HepG2 (cell line): ENCODE data around the gene CPNE1. TPM values are rescaled to one million over a fixed set of nuclear protein-coding genes. Genes with fewer than 3 reads are reported as not detected.

ENCODE experiments used
- BRD4 ChIP-seq: sonication (generic); formaldehyde crosslinking; IDR thresholded peaks from 2 replicates; pipeline ENCODE4 v1.4.0; 2020; ENCODE audit warnings: missing genetic modification reagents
- CAMTA2 ChIP-seq: sonication (generic); formaldehyde crosslinking; IDR thresholded peaks from 2 replicates; pipeline ENCODE4 v1.4.0; 2020; ENCODE audit warnings: mild to moderate bottlenecking, missing genetic modification reagents, borderline replicate concordance
- ELF3 ChIP-seq: IDR thresholded peaks from 2 replicates; pipeline ENCODE4 v1.6.1; 2016; ENCODE audit warnings: missing genetic modification reagents, missing compliant biosample characterization
- FOXP4 ChIP-seq: sonication (generic); formaldehyde crosslinking; IDR thresholded peaks from 2 replicates; pipeline ENCODE4 v1.4.0; 2020; ENCODE audit warnings: missing genetic modification reagents
- GLMP ChIP-seq: sonication (generic); formaldehyde crosslinking; IDR thresholded peaks from 2 replicates; pipeline ENCODE4 v1.9.0; 2021; ENCODE audit warnings: missing genetic modification reagents, mild to moderate bottlenecking, borderline replicate concordance
- MAX ChIP-seq: IDR thresholded peaks from 2 replicates; pipeline ENCODE4 v1.6.1; 2012; ENCODE audit warnings: inconsistent platforms
- NKX3-1 ChIP-seq: sonication (generic); formaldehyde crosslinking; IDR thresholded peaks from 2 replicates; pipeline ENCODE4 v1.5.0; 2020; ENCODE audit warnings: missing genetic modification reagents
- SIX4 ChIP-seq: sonication (generic); formaldehyde crosslinking; IDR thresholded peaks from 2 replicates; pipeline ENCODE4 v1.4.0; 2020; ENCODE audit warnings: missing genetic modification reagents
- SP140L ChIP-seq: sonication (generic); formaldehyde crosslinking; IDR thresholded peaks from 2 replicates; pipeline ENCODE4 v1.4.0; 2020; ENCODE audit warnings: missing genetic modification reagents, borderline replicate concordance
- TFDP2 ChIP-seq: sonication (generic); formaldehyde crosslinking; IDR thresholded peaks from 2 replicates; pipeline ENCODE4 v1.4.0; 2020; ENCODE audit warnings: missing genetic modification reagents
- TRIM22 ChIP-seq: fragments of 450-650 bp; IDR thresholded peaks from 2 replicates; pipeline ENCODE4 v1.6.1; 2017
- ZFP91 ChIP-seq: sonication (generic); formaldehyde crosslinking; IDR thresholded peaks from 2 replicates; pipeline ENCODE4 v1.9.0; 2022; ENCODE audit warnings: missing genetic modification reagents, mild to moderate bottlenecking, borderline replicate concordance
- ZNF253 ChIP-seq: sonication (generic); formaldehyde crosslinking; IDR thresholded peaks from 2 replicates; pipeline ENCODE4 v1.8.0; 2022; ENCODE audit warnings: mild to moderate bottlenecking, missing genetic modification reagents, borderline replicate concordance
- ZNF331 ChIP-seq: sonication (generic); formaldehyde crosslinking; IDR thresholded peaks from 2 replicates; pipeline ENCODE4 v1.4.0; 2020; ENCODE audit warnings: missing genetic modification reagents
- ZNF414 ChIP-seq: sonication (generic); formaldehyde crosslinking; IDR thresholded peaks from 2 replicates; pipeline ENCODE4 v1.5.0; 2020; ENCODE audit warnings: missing genetic modification reagents
- ZNF512B ChIP-seq: sonication (generic); formaldehyde crosslinking; IDR thresholded peaks from 2 replicates; pipeline ENCODE4 v1.5.1; 2020; ENCODE audit warnings: missing genetic modification reagents, mild to moderate bottlenecking, borderline replicate concordance
- ZNF879 ChIP-seq: sonication (generic); formaldehyde crosslinking; IDR thresholded peaks from 2 replicates; pipeline ENCODE4 v1.8.1; 2023; ENCODE audit warnings: missing genetic modification reagents
- polyA plus RNA-seq, 8 experiments: library from polyadenylated mRNA; depleted of rRNA in 3 of 8; stranded (reverse) in 7 of 8; unstranded in 1 of 8; fragments of >200 nt; fragmentation: Illumina TruSeq in 4 of 8; extraction: Trizol in 4 of 8; gene quantifications; 2 replicates each; pipeline versions ENCODE4 v1.2.1 to v1.2.3, GENCODE V29; 2011 to 2016; ENCODE audit warnings: low read depth in 4 of 8, missing spikeins in 1 of 8, mixed read lengths in 1 of 8; ENCODE audit not compliant: insufficient read depth in 1 of 8
- total RNA-seq, 5 experiments: library from RNA; depleted of rRNA; stranded (reverse); fragments of >200 nt; fragmentation: Illumina TruSeq; extraction: Trizol; gene quantifications; 2 replicates each; pipeline ENCODE4 v1.2.3, GENCODE V29; 2016; ENCODE audit warnings: low read depth in 1 of 5

Gene CPNE1
- total and polyA plus RNA-seq, 2 of the 13 experiments (the other 11 are each of a cell fraction or from before 2014, with no cell fraction given) = 408 to 431 TPM

- TF ChIP-seq CAMTA2 = no peak
- TF ChIP-seq MAX = peak; percentile 65; the same call in 1 of the 2 replicates
- TF ChIP-seq TFDP2 (CRISPR knock-in tag) = no peak
- TF ChIP-seq ZNF414 = no peak
- 0 out of 2 replicates have a peak, but pooled peaks have one; percentile 85 for TF ChIP-seq ZNF512B (CRISPR knock-in tag)
- no peak for TF ChIP-seq TRIM22
- no peak for TF ChIP-seq NKX3-1 (CRISPR knock-in tag)
- no peak for TF ChIP-seq FOXP4
- no peak for TF ChIP-seq ZNF253
- peak; percentile 43; the same call in 1 of the 2 replicates for TF ChIP-seq ZFP91
- TF ChIP-seq SIX4 (CRISPR knock-in tag) = 0 out of 2 replicates have a peak, but pooled peaks have one; percentile 6
- TF ChIP-seq ZNF879 = no peak
- TF ChIP-seq GLMP (CRISPR knock-in tag) = no peak
- TF ChIP-seq BRD4 (CRISPR knock-in tag) = no peak
- TF ChIP-seq ELF3 (CRISPR knock-in tag) = no peak
- TF ChIP-seq ZNF331 (CRISPR knock-in tag) = no peak
- no peak for TF ChIP-seq SP140L (CRISPR knock-in tag)
Observed at GRCh38 chr20:35618263-35619131, 46.2 kb downstream of the CPNE1 start (continued).
